GM10847 (cell line): Measurements from ENCODE around the gene MAP2K4.

Experiments used
- POLR2A ChIP-seq: IDR thresholded peaks from 2 replicates; pipeline ENCODE4 v1.6.1; 2011; ENCODE audit not compliant: insufficient read length; ENCODE audit errors: extremely low read depth

The MAP2K4 gene

DNA sequence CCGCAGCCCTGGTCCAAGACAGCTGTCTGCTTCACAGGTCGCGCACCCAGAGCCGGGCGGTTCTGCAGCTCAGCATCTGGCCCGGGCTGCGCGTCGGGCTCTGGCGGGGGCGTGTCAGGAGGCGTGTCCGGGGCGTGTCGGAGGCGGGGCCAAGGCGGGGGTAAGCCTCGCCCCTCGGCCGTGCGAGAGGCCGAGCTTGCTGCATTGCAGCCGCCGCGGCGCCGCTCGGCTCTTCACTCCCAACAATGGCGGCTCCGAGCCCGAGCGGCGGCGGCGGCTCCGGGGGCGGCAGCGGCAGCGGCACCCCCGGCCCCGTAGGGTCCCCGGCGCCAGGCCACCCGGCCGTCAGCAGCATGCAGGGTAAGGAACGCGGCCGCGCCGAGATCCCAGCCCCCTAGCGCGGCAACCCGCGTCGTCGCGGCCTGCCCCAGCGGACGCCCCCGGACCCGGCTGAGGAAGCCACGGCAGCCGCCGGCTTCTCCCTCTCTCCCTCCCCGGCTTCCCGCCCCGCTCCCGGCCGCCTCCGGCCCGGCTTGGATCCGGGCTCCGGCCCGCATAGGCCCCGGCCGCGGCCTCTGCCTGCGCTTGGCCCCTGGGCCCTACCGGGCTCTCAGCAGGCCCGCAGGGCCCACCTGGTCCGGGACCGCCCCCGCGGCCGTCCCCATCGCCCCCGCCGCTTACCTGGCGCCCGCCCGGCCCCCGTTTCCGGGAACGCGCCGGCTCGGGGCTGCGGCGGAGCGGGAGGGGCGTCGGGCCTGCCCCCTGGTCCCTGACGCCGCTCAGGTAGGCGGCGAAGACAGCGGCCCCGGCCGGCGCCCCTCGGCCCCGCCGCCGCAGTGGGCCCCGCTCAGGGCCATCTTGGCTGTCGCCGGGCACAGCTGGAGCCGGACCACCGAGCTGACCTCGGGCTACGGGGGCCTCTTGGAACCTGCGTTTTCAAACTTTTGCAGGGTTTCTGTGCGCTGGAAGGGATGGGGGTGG, at the start of gene MAP2K4:
Gene MAP2K4 (plus strand): TSS at position 236 of the 981 bp plus-strand sequence. CDS start 10 bp downstream, at position 246.
- peak; percentile 70 for TF ChIP-seq POLR2A

DNA sequence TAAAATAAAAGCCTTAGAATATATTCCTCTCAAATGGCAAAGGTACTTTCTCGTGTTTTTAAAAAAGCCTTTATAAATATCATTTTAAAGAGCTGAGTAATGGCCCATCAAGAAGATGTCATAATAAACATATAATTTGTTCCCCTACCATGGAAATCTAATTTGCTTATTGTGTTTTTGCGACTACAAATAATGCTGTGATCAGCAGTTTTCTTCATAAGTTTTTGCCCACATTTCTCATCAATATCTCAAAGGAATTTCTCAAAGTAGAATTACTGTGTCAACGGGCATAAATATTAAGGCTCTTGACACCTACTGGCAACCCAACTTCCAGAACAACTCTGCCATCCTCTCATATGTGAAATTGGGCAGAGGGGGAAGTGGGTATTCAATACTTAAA, 40.9 kb upstream of the MAP2K4 start:
- no peak for TF ChIP-seq POLR2A

DNA sequence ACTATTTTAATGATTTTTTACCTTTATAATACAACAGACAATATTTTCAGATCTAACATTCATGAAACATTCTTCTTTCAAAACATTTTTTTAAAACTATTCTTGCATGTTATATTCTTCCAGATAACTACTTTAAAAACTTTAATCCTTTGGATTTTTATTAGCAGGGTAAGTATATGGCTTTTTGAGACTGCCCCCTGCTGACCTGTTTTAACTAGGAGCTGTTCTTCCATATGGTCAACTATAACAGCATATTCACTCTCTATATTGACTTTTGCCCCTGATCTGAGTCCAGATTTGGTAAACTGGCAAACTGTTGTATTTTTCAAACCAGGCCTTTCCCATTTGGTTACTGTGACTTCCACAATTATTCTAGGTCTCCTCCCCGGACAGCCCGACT, 39.9 kb upstream of the MAP2K4 start:
- TF ChIP-seq POLR2A = no peak

DNA sequence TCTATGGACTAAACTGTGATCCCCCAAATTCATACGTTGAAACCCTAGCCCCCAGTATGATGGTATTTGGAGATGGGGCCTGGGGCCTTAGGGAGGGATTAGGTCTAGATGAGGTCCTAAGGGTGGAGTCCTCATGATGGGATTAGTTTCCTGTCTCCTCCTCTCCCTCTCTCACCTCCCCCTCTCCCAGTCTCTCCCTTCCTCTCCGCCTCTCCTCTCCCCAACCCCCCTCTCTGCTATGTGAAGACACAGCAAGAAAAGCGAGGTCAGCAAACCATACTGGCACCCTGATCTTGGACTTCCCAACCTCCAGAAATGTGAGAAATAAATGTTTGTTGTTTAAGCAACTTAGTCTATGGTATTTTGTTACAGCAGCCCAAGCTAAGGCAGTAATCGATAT, 38.8 kb upstream of the MAP2K4 start:
- no peak for TF ChIP-seq POLR2A

DNA sequence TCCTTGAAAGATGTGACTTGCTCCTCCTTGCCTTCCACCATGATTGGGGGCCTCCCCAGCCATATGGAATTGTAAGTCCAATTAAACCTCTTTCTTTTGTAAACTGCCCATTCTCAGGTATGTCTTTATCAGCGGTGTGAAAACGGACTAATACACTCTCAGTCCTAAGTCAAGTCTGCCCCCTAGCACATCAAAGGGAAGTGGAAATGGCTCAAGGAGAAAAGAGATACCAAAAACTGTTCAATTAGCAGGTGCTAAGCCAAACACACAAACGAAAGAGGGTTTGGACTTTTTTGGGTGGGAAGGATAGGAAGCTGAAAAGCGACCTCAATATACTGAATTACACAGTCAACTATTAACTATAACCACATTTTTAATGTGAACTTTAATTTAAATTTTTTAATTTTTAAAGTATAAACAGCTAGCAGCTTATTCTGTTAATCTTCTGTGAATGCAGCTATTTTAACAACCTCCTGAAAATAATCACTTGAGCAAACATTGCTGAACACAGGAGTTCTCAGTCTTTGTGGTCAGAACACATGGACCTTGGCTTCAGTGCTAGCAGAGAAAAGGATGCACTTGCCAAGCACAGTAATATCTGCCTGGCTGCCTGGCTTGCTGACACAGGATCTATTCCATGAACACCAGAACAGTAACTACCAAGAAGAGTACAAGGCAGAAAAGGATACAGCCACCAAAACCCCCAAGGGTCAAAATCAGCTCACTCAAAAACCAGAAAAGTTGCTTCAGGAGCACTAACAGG, 34.3 kb upstream of the MAP2K4 start:
- no peak for TF ChIP-seq POLR2A

DNA sequence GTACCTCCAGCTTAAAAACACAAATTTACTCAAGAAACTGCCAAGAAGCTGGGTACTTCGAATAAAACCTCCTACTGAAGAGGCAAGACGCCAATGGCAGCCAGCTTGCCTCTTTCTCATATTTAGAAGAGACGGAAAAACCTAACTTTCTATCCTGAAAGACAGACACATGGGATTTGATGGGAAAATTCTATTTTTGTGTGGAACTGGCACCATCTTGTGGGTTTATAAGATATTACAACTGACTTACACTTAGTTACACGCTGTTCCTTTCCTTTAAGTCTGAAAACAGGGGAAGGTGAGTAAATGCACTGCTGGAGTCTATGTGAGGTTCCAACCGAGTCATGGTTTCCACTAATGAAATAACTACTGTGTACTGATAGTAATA, 33.7 kb upstream of the MAP2K4 start:
- no peak for TF ChIP-seq POLR2A

DNA sequence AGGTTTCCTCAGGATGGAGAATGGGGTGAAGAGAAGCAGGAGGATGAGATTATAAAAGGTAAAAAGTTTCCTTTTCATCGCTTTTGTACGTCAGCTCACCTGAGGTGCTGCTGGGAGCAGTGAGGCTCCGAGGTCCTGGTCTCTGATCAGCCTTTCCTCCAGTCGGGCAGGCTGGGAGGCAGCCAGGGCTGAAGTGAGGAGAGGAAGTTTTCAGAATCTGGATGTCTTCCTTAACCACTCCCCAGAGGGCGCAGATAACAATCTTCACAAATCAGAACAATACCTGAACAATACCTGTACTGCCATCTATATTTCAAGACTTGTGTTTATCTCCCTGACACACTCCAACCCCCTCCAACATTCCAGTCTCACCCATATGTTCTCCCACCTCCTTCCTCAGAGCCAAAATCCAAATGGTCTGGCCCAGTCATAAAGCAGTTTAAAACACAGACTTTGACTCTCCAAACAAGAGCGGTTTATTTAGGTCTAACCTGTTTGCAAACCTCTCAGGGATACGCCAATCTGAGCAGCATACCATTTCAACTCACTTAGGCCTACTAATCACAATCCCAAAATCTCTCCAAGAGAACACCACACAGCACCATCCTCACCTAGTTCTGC, 30.2 kb upstream of the MAP2K4 start:
- TF ChIP-seq POLR2A = no peak

DNA sequence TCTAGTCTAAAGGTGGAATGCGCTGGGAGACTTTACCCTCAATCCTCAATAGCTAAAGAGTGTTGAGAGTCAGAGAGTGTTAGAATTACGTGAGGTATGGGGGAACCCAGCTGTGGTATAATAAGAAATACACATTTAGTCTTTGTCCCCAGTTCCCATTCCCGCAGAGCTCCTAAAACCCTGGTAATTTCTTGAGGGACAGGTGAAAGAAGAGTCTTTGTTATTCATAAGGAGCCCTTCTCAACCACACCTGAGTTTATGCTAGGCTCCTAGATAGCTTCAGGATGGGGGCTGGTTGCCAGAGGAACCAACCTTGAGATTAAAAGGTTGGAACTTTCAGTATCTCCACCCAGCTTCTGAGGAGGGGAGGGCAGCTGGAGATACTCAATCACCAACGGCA, 29.2 kb upstream of the MAP2K4 start:
- no peak for TF ChIP-seq POLR2A

DNA sequence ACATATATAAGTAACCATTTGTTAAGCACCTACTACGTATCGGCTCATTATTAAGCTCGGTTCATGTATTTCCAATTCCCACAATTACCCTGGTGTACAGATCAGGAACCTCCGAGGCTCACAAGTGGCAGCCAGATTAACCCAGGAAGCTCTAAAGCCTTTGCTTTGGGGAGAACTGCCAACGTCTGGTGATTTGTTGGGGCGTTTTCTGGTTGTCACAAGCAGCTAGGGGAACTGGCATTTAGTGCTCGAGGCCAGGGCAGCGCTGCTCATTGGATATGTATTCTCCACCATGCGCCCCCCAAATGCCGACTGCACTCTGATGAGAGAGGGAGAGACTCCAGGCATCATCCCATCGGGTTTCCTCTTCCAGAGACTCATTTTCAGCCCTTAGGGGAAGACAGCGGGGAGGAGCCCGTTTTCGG, 23.9 kb upstream of the MAP2K4 start:
- no peak for TF ChIP-seq POLR2A

DNA sequence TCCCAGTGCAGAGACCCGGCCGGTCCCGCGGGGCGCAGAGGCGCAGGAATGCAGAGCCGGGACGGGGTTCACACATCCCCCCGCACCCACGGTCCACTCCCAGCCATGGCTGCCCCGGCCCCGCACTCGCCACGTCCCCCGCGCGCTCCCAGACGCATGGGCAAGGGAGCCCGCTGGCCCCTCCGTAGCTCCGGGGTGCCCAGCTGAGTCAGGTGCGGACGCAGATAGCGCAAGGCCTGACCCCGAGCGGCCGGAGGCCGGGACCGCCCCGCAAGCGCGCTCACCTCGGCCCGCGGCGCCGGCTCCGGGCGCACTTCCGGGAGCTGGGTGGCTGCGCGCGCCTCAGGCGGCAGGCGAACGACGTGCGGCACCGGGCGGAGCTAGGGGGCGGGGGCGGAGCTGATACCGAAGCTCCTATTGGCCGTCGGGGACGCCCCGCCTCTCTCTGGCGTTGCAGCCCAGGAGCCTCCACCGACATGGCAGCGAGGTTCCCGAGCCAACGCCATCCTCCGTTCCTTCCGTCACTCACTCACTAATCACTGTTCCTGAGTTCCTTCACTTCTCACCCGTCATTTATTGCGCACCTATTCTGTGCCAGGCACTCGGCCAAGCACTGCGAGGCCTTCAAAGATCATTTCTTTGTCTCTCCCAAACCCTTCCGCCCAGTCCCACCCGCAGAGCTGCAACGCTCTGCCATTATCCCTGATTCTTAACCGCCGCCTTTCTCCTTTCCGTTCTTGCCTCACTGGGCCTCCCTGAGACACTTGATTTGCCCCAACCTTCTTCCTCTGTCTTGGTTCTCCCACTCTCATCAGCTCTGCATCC, 23.3 kb upstream of the MAP2K4 start, which contains the start of gene ZNF18:
Gene ZNF18 (minus strand): TSS at position 329 of the 825 bp plus-strand sequence. CDS start 4,646 bp downstream, outside the sequence.
- peak; percentile 95 for TF ChIP-seq POLR2A

DNA sequence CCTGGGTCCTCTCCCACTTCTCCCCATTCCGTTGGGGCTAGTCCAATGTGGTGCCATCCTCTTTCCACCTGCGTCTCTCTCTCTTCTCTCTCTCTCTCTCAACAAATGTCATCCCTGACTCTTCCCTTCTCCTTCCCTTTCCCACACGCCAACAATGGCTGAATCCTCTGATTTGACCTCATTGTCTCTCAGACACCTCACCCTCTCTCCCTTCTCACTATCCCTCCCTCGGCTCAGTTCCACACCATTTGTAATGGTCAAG, 22.8 kb upstream of the MAP2K4 start:
- no peak for TF ChIP-seq POLR2A

DNA sequence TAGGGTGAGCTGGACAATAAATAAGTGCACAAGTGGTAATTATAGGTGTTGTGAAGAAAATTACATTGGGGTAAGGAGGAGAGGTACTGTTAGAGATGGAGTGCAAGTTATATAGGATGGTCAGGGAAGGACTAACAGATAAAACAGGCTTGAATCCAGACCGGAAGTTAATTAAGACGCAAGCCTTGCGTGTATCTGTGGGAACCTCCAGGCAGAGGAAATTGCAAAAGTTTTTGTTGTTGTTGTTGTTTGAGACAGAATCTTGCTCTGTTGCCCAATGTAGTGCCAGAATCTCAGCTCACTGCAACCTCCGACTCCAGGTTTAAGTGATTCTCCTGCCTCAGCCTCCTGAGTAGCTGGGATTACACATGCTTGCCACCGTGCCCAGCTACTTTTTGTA, 21.0 kb upstream of the MAP2K4 start:
- no peak for TF ChIP-seq POLR2A

DNA sequence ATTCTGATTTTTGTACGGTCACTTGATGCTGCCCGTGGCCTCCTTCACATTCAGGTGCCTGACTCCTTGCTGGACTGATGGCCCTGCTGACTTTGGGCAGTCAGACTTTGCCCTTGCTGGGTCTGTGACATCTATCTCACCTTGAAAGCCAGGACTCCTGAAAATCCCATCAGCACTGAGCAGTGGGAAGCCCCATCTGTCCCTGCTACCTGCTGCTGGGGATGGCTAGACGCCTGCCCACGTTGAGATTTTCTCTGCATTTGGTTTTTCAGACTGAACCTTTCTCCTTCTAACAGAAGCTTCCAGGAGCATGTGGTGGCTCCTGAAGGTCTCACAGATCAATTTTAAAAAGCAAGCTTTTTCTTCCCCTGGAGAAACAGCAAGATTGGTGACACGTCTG, 13.2 kb upstream of the MAP2K4 start:
- no peak for TF ChIP-seq POLR2A

DNA sequence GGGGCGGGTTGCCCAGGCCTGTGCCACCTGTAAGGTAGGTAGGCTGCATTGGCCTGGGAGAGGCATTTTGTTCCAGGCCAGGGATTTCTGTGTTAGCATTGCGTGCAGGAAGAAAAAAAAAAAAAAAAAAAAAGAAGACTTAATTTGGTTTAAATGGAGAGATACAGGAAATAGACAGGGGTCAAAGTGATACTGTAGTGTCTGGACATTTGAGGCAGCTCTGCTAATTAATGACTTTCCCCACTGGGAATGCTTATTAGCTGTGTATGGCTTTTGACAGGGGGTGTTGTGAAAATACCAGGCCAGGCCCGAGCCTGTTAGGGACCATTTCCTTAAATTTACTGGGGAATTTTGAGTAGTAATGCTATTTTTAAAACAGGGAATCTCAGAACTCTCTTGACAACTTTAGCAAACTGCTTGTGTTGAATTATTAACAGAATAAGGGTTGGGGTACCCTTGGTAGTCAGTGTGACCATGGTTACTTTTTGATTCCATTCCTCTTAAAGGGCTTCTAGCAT, 1.0 kb downstream of the MAP2K4 start:
- TF ChIP-seq POLR2A = no peak

DNA sequence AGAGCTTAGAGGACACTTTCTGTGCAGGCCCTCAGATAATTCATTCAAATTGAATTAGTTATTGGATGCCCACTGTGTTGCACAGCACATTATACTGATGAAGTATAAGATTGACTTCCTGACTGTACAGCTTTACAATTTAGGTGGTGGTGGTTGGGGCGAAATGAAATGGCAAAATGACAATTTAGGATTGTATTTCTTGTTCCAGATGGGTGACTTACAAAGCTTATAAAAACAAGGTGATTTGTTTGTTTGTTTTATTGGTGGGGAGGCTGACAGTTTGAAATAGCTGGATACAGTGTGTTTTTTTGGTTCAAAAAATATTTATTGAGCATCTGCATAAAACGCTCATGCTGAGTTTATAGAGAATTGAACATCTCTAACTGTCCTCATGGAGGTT, 1.6 kb downstream of the MAP2K4 start:
- TF ChIP-seq POLR2A = no peak
